NCI-H526 (cell line): ENCODE measurements around the gene LRRC4C.

Experiments
- DNase-seq, 2 experiments: peaks; one replicate each; lab custom pipeline; 2025; lab: John Stamatoyannopoulos, UW

LRRC4C gene

GRCh38 chr11:40100162-40100553 is 1359.3 kb downstream of the LRRC4C start:
- no peak for DNase-seq

GRCh38 chr11:40099426-40100161 is 1359.9 kb downstream of the LRRC4C start:
- no peak for DNase-seq

GRCh38 chr11:40095446-40095845 is 1364.0 kb downstream of the LRRC4C start:
- no peak for DNase-seq

- DNase-seq = no peak
These were observed 1364.5 kb downstream of the LRRC4C start for GRCh38 chr11:40094954-40095353.

GRCh38 chr11:40080434-40080833 is 1379.0 kb downstream of the LRRC4C start:
- peak in 1 of 2 experiments; percentile 22 for DNase-seq
